22Rv1 (cell line): ENCODE data around the gene TECPR2.

Experiments
- ZFX ChIP-seq: fragments of 450-650 bp; IDR thresholded peaks from 2 replicates; pipeline ENCODE4 v1.6.1; 2017; ENCODE audit warnings: antibody characterized with exemption, borderline replicate concordance
- TF ChIP-seq, protein P1 (sequence below): fragments of 450-650 bp; IDR thresholded peaks from 2 replicates; pipeline ENCODE4 v1.5.1; 2017; ENCODE audit warnings: mild to moderate bottlenecking

DNA sequence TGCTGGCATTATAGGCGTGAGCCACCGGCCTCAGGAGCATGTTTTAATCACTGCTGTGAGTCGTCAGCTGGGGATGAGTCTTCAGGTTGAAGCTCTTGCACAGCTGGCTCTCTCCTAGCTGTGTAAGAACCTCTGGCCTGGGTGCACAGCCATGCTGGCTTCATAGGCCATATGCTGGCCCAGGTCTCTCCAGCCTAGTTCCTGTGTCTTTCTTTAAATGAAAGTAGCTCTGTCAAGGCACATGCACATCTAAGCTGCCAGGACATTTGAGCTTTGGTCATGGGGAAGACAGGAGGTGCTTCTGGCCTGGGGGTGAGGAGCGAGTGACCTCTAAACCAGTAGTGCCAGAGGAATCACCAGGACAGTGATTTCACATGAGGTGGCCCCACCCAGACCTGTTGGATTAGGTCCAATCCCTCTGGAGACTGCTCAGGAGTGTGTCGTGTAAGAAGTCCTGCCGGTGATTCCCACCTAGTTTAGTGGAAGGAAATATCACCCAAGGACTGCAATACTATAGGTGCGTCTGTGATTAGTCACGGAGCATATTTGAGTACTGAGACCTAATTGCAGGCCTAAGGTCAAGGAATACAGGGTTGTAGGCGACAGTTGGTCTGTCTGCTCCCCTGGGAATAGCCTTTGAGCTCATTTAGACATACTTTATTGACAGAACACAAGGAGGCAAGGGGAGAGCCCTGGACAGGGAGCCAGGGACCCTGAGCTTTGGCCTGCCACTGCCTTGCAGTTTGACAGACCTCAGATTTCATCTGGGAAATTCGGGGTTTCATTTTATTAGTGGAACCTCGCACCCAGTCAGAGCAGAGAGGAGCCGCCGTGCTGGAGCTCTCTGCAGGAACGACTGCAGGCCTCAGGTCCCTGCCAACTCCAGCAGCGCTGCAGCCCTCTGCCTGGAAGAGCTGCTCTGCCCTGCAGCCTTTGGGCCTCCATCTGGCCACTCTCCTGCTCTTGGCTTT, 79.8 kb downstream of the TECPR2 start:
- TF ChIP-seq, protein P1, sequence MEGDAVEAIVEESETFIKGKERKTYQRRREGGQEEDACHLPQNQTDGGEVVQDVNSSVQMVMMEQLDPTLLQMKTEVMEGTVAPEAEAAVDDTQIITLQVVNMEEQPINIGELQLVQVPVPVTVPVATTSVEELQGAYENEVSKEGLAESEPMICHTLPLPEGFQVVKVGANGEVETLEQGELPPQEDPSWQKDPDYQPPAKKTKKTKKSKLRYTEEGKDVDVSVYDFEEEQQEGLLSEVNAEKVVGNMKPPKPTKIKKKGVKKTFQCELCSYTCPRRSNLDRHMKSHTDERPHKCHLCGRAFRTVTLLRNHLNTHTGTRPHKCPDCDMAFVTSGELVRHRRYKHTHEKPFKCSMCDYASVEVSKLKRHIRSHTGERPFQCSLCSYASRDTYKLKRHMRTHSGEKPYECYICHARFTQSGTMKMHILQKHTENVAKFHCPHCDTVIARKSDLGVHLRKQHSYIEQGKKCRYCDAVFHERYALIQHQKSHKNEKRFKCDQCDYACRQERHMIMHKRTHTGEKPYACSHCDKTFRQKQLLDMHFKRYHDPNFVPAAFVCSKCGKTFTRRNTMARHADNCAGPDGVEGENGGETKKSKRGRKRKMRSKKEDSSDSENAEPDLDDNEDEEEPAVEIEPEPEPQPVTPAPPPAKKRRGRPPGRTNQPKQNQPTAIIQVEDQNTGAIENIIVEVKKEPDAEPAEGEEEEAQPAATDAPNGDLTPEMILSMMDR = no peak
- no peak for TF ChIP-seq ZFX
